Measurements from ENCODE around the gene FAM227B.

DNA sequence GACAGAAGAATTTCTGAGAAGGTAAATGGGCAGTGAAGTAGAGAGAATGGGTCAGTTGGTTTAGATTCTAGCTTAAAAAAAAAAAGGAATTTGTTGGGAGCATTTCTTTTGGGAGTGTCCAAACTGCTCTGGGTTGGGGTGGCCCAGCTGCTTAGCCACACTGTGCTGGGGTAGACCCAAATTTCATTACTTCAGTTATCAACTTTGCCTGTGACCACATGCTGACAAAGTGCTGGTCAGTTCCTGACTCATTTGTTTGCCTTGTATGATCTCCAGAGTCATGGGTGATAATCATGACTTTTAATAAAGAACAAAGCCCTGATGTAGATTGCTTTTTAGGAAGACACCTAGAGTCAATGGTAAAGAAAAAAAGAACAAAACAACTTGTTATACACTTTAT is 319.1 kb downstream of the FAM227B start:
- TF ChIP-seq, protein P1, sequence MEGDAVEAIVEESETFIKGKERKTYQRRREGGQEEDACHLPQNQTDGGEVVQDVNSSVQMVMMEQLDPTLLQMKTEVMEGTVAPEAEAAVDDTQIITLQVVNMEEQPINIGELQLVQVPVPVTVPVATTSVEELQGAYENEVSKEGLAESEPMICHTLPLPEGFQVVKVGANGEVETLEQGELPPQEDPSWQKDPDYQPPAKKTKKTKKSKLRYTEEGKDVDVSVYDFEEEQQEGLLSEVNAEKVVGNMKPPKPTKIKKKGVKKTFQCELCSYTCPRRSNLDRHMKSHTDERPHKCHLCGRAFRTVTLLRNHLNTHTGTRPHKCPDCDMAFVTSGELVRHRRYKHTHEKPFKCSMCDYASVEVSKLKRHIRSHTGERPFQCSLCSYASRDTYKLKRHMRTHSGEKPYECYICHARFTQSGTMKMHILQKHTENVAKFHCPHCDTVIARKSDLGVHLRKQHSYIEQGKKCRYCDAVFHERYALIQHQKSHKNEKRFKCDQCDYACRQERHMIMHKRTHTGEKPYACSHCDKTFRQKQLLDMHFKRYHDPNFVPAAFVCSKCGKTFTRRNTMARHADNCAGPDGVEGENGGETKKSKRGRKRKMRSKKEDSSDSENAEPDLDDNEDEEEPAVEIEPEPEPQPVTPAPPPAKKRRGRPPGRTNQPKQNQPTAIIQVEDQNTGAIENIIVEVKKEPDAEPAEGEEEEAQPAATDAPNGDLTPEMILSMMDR (IDR thresholded peaks at IDR 0.05) = no peak
- no peak for TF ChIP-seq EP300 (IDR thresholded peaks at IDR 0.05)
